B cell (primary cell): ENCODE results near the gene MLXIPL. TPM values are rescaled to one million over a fixed set of nuclear protein-coding genes. Genes with fewer than 3 reads are reported as not detected.

Source experiments
- ATAC-seq: fragments of 200-7000 bp; cut with Tn5 transposase; one replicate; pipeline ENCODE4 v1.10.0; 2021; ENCODE audit warnings: low read depth, mild to moderate bottlenecking, moderate number of reproducible peaks, moderate library complexity
- CTCF ChIA-PET: fragments of 350-600 bp; sonication (Branson Sonifier 250); formaldehyde crosslinking; loops from one replicate; lab custom pipeline; 2021; ENCODE audit warnings: antibody characterized with exemption, inconsistent platforms; lab: Charles Lee
- POLR2A ChIA-PET: fragments of 350-600 bp; sonication (Branson Sonifier 250); formaldehyde crosslinking; loops from one replicate; lab custom pipeline; 2021; ENCODE audit warnings: antibody characterized with exemption; lab: Charles Lee
- DNase-seq: peaks from one replicate; pipeline ENCODE4 v3.0.0; 2013
- H2AFZ ChIP-seq: 2 replicates; pipeline ENCODE4 v1.6.1; 2012; ENCODE audit warnings: mild to moderate bottlenecking, low read depth, low read length; ENCODE audit not compliant: insufficient read depth, poor library complexity, severe bottlenecking
- H3K27ac ChIP-seq, 2 donors: 1 replicate in 1 of 2; 2 replicates in 1 of 2; pipeline ENCODE4 v1.5.1; 2012 to 2013; ENCODE audit warnings: low read length in 2 of 2, mild to moderate bottlenecking in 2 of 2, moderate library complexity in 1 of 2
- H3K27me3 ChIP-seq, 4 experiments: fragments of 200-600 bp in 1 of 4; sonication (generic) in 1 of 4; replicated peaks in 1 of 4; 1 replicate in 2 of 4; 2 replicates in 2 of 4; pipeline versions ENCODE4 v1.6.1 to v1.7.0; 2013 to 2016; ENCODE audit warnings: low read length in 3 of 4, mild to moderate bottlenecking in 2 of 4, mixed read lengths in 1 of 4, moderate library complexity in 1 of 4; ENCODE audit not compliant: insufficient read depth in 4 of 4, control insufficient read depth in 3 of 4; ENCODE audit errors: control extremely low read depth in 1 of 4
- H3K36me3 ChIP-seq, 2 experiments: replicated peaks in 1 of 2; 1 replicate in 1 of 2; 2 replicates in 1 of 2; pipeline versions ENCODE4 v1.6.1 to v1.7.1; 2013; ENCODE audit warnings: low read length in 1 of 2; ENCODE audit not compliant: insufficient read depth in 2 of 2, control insufficient read depth in 1 of 2; ENCODE audit errors: control extremely low read depth in 1 of 2, extremely low read depth in 1 of 2
- H3K4me1 ChIP-seq, 2 donors: fragments of 200-600 bp in 1 of 2; sonication (generic) in 1 of 2; 1 replicate in 1 of 2; 2 replicates in 1 of 2; pipeline versions ENCODE4 v1.5.1 to v1.6.1; 2013 to 2017; ENCODE audit warnings: low read length in 2 of 2; ENCODE audit not compliant: control insufficient read depth in 2 of 2, insufficient read depth in 2 of 2
- H3K4me2 ChIP-seq: replicated peaks from 2 replicates; pipeline ENCODE3; 2012; ENCODE audit warnings: mild to moderate bottlenecking, low read depth, low read length; ENCODE audit not compliant: poor library complexity, severe bottlenecking
- H3K4me3 ChIP-seq, 5 experiments: fragments of 200-600 bp in 1 of 5; sonication (generic) in 1 of 5; 1 replicate in 3 of 5; 2 replicates in 2 of 5; pipeline versions ENCODE4 v1.5.1 to v1.7.0; 2011 to 2016; ENCODE audit warnings: low read length in 4 of 5, mild to moderate bottlenecking in 4 of 5, low read depth in 2 of 5, control low read depth in 1 of 5, moderate library complexity in 1 of 5; ENCODE audit not compliant: insufficient read depth in 1 of 5; ENCODE audit errors: control extremely low read depth in 1 of 5, extremely low read depth in 1 of 5
- H3K79me2 ChIP-seq: fragments of 200-600 bp; sonication (generic); one replicate; pipeline ENCODE4 v1.6.0; 2016; ENCODE audit warnings: low read length; ENCODE audit not compliant: control insufficient read depth, insufficient read depth
- H3K9ac ChIP-seq: fragments of 200-600 bp; sonication (generic); 2 replicates; pipeline ENCODE4 v1.6.1; 2017; ENCODE audit warnings: mild to moderate bottlenecking, low read length, moderate library complexity
- H3K9me3 ChIP-seq, 3 donors: one replicate each; pipeline versions ENCODE4 v1.6.1 to v1.7.1; 2013; ENCODE audit warnings: low read length in 2 of 3; ENCODE audit not compliant: control insufficient read depth in 2 of 3, insufficient read depth in 1 of 3; ENCODE audit errors: control extremely low read depth in 1 of 3
- H4K20me1 ChIP-seq: 2 replicates; pipeline ENCODE4 v1.6.0; 2012; ENCODE audit warnings: mild to moderate bottlenecking, low read length; ENCODE audit not compliant: insufficient read depth, control insufficient read depth, poor library complexity, severe bottlenecking
- H3K27ac Mint-ChIP-seq: one replicate; pipeline ENCODE4 v1.8.0; 2021; ENCODE audit warnings: mixed read lengths
- H3K27me3 Mint-ChIP-seq: one replicate; pipeline ENCODE4 v1.8.0; 2021; ENCODE audit warnings: mixed read lengths
- H3K4me1 Mint-ChIP-seq: one replicate; pipeline ENCODE4 v1.8.0; 2021; ENCODE audit warnings: mixed read lengths
- H3K4me3 Mint-ChIP-seq: one replicate; pipeline ENCODE4 v1.8.0; 2021; ENCODE audit warnings: mixed read lengths
- H3K9me3 Mint-ChIP-seq: one replicate; pipeline ENCODE4 v1.8.0; 2022; ENCODE audit warnings: mixed read lengths; ENCODE audit not compliant: insufficient read depth
- CTCF ChIP-seq: fragments of 200-600 bp; IDR thresholded peaks from one replicate; pipeline ENCODE4 v1.8.0; 2022; ENCODE audit warnings: antibody characterized with exemption, mild to moderate bottlenecking
- EZH2 ChIP-seq: IDR thresholded peaks from 2 replicates; pipeline ENCODE4 v1.6.1; 2012; ENCODE audit warnings: borderline replicate concordance, low read depth, mild to moderate bottlenecking, moderate library complexity, low read length; ENCODE audit not compliant: insufficient read depth, poor library complexity, severe bottlenecking
- WGBS: methylation state at CpG from one replicate; pipeline ENCODE4 v1.1.5; 2013; ENCODE audit warnings: missing lambda C conversion rate; ENCODE audit not compliant: insufficient coverage; 5-methylcytosine and 5-hydroxymethylcytosine counted together
- intact Hi-C: fragments of 100-400 bp; cut with micrococcal nuclease; formaldehyde crosslinking; loops from one replicate; pipeline ENCODE4 v1.10.0; 2022
- polyA plus RNA-seq: library from polyadenylated mRNA; depleted of rRNA; stranded (reverse); fragments of >200 nt; gene quantifications from 2 replicates; pipeline ENCODE4 v1.2.3, GENCODE V29; 2012
- total RNA-seq, 2 donors: library from RNA; stranded (reverse); fragments of 120-200 nt in 1 of 2; gene quantifications; 1 replicate in 1 of 2; 2 replicates in 1 of 2; pipeline versions ENCODE4 v1.2.3 to v1.2.4, GENCODE V29; 2013 to 2022

Gene MLXIPL
- total and polyA plus RNA-seq, 2 donors (not counting 1 experiment from before 2014, with no cell fraction given) = not detected

GRCh38 chr7:73578342-73579128, 45.8 kb downstream of the MLXIPL start, which contains the start of gene TBL2:
Gene TBL2 (minus strand): TSS chr7:73578579. CDS start chr7:73578549, 30 bp downstream.
- CTCF ChIA-PET = interaction anchor here (0.6 to 1.7 kb wide), 6 partner anchors 13 to 89 kb away, joined by 3 to 5 read pairs (median 4); partner anchors contain the start of genes BAZ1B and VPS37D
- intact Hi-C loops = loop anchor here (1.0 kb wide), 7 partner anchors 21 to 160 kb away; partner anchors contain the start of genes ABHD11, BAZ1B, BCL7B and BUD23
- peak within 1 kb of the TSS; percentile 94 for H2AFZ ChIP-seq
- TF ChIP-seq CTCF (no peak), EZH2 (no peak)
- peaks cover 11 to 21% of the 10 kb centered on the region in 2 donors for H3K4me1 ChIP-seq
- H3K9ac ChIP-seq = peak within 1 kb of the TSS; percentile 94
- H3K79me2 ChIP-seq = peaks cover 35% of the 10 kb centered on the region
- H3K27me3 Mint-ChIP-seq = no peaks in the 10 kb centered on the region
- peak within 1 kb of the TSS; percentile 61 to 90 (median 81) for H3K4me3 ChIP-seq
- peak; percentile 99 for DNase-seq
- no peaks in the 10 kb centered on the region for H3K27me3 ChIP-seq
- peak; percentile 88 for ATAC-seq
- H3K27ac ChIP-seq = peak within 1 kb of the TSS; percentile 90 to 93
- H3K4me3 Mint-ChIP-seq = peak within 1 kb of the TSS; percentile 94
- no peaks in the 10 kb centered on the region for H3K9me3 ChIP-seq
- peak within 1 kb of the TSS; percentile 94 for H3K27ac Mint-ChIP-seq
- H3K4me2 ChIP-seq = peak within 1 kb of the TSS; percentile 98
- H3K4me1 Mint-ChIP-seq = peaks cover 20% of the 10 kb centered on the region
- POLR2A ChIA-PET = interaction anchor here (0.6 to 1.0 kb wide), 5 partner anchors 20 to 59 kb away, joined by 3 to 10 read pairs (median 4); partner anchors contain the start of gene BAZ1B
- under 1% methylated on average over 58 of the region's 75 CpGs for WGBS
- H3K36me3 ChIP-seq = peaks cover 0 to 13% of the 10 kb centered on the region in 2 experiments
- no peaks in the 10 kb centered on the region for H4K20me1 ChIP-seq
- H3K9me3 Mint-ChIP-seq = no peaks in the 10 kb centered on the region
